Measurements from ENCODE around the gene CKAP5.
"Not testable (repeated sequence)": the region's sequence is repeated elsewhere in the genome, so short reads cannot be mapped to it uniquely, and the experiment has no call there.

Gene CKAP5

DNA sequence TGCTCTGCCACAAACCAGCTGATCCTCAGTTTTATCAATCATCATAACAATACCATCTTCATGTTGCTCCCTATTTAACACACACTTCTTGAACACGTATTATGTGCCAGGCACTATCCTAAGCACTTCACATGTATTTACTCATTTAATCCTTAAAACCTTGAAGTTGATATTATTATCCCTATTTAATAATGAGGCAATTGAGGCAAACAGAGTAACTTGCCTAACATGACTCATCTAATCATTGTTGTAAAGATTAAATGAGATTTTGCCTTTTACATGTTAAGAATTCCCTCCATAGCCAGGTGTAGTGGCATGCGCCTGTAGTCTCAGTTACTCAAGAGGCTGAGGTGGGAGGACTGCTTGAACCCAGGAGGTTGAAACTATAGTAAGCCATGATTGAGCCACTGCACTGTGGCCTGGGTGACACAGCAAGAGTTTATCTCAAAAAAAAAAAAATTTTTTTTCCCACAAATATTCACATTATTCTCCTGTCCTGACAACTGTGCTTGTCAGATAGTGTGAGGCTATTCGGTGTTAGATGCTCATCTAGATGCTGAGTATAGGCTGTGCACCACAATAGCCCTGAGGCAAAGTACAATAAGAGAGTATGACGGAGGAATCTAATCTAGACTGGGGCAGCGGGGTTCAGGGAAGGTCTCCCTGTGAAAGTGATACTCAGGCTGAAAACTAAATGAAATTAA is 13.4 kb downstream of the CKAP5 start:
- Histone ChIP-seq H3K4me1 (ENCODE audit: control insufficient read depth, insufficient read depth, low read length) (no peaks in the 10 kb centered on the region), H3K27ac (ENCODE audit: low read length) (no peak overlapping the region), H3K4me3 (ENCODE audit: low read length in 2 of 2) (no peak overlapping the region), H3K27me3 (ENCODE audit: control insufficient read depth in 1 of 2, insufficient read depth in 2 of 2, low read length in 2 of 2) (no peaks in the 10 kb centered on the region), H3K9ac (ENCODE audit: low read length in 2 of 2) (no peak overlapping the region), H3K9me3 (ENCODE audit: control insufficient read depth in 2 of 2, low read length in 2 of 2) (no peaks in the 10 kb centered on the region), H3K36me3 (ENCODE audit: control insufficient read depth in 2 of 2, insufficient read depth in 2 of 2, low read length in 2 of 2) (no peaks in the 10 kb centered on the region)

DNA sequence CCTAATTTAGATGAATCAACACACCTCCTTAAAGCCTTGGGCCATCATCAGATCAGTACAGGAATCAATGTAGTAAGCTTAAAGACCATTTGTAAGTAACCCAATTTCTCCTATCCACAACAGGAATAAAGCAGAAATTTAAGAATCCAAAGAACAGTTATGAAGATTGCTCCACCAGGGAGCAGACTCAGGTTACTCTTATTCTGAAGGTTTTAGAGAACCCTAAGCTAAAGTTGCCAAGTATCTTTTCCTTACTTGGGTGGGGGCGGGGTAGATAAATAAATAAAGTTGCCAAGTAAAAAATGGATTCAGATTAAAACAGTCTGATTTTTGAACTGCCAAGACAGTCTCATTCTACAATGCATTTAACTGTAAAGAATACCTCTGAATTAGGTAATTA is 18.1 kb downstream of the CKAP5 start:
- H3K27me3 ChIP-seq (ENCODE audit: control insufficient read depth in 1 of 2, insufficient read depth in 2 of 2, low read length in 2 of 2) = no peaks in the 10 kb centered on the region
- no peak overlapping the region for H3K4me3 ChIP-seq (ENCODE audit: low read length in 2 of 2)
- H3K4me1 ChIP-seq (ENCODE audit: control insufficient read depth, insufficient read depth, low read length) = peaks cover 17% of the 10 kb centered on the region
- H3K9me3 ChIP-seq (ENCODE audit: control insufficient read depth in 2 of 2, low read length in 2 of 2) = no peaks in the 10 kb centered on the region
- H3K36me3 ChIP-seq (ENCODE audit: control insufficient read depth in 2 of 2, insufficient read depth in 2 of 2, low read length in 2 of 2) = no peaks in the 10 kb centered on the region
- no peak overlapping the region for H3K9ac ChIP-seq (ENCODE audit: low read length in 2 of 2)
- H3K27ac ChIP-seq (ENCODE audit: low read length) = no peak overlapping the region

DNA sequence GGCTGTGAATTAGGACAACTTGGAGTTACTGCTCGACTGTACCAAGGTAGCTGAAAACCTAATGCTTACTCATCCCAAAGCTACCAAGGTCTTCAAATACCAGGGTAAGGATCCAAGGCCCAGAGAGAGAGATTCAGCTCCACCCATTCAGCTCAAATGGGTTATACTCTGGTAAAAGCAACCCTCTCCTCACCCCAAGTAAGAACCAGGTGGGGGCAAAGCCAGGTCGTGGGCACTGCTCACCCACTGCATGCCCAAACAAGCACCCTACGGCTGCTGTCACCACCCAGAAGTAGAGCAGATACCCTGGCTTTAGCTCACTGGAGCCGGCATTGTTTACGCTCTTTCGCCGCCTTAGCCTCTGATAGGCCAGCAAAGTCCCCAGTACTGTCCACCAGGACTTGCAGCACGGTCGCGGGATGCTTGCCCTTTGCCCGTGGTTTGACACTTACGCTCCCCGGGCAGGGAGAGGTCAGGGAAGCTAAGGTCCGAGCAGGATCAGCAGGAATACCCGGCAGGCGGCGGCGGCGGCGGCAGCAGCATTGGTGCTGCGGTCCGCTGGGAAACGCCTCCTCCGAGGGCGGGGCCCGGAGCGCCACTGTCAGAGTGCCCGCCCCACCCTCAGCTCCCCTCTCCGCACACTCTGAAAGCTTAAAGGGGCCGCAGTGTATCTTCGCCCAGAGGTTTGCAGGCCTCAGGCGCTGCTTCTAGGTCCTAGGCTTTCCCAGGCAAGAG is 19.6 kb downstream of the CKAP5 start:
- H3K4me1 ChIP-seq (ENCODE audit: control insufficient read depth, insufficient read depth, low read length) = peaks cover 17% of the 10 kb centered on the region
- peak overlapping the region; percentile 75 to 76 for H3K9ac ChIP-seq (ENCODE audit: low read length in 2 of 2)
- H3K4me3 ChIP-seq (ENCODE audit: low read length in 2 of 2) = peak overlapping the region; percentile 94 to 96
- no peaks in the 10 kb centered on the region for H3K9me3 ChIP-seq (ENCODE audit: control insufficient read depth in 2 of 2, low read length in 2 of 2)
- no peaks in the 10 kb centered on the region for H3K27me3 ChIP-seq (ENCODE audit: control insufficient read depth in 1 of 2, insufficient read depth in 2 of 2, low read length in 2 of 2)
- peak overlapping the region; percentile 79 for H3K27ac ChIP-seq (ENCODE audit: low read length)
- no peaks in the 10 kb centered on the region for H3K36me3 ChIP-seq (ENCODE audit: control insufficient read depth in 2 of 2, insufficient read depth in 2 of 2, low read length in 2 of 2)

DNA sequence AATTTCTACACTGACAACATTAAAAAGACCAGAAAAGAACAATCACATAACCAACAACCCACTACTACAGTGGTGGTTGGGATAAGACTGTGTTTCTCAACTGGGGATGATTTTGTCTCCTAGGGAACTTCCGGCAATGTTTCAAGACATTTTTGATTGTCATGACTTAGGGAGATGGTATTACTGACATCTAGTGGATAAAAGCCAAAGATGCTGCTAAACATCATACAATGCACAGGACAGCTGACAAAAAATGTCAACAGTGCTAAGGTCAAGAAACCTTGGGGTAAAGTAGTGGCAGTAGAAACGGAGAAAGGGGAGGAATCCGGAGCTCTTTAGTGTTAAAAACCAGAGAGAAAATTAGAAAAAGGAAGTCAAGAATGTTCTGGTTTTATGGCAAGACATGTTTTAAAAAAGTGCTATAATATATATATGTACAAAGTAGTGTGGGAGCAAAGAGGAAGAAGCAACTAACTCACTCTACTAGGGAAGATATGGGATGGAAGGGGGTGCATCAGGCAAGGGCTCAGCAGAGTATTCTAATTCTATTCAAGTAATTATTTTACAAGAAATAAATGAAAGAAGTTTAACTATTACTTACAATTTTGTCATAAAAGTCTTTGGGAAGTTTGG is 37.2 kb downstream of the CKAP5 start:
- Histone ChIP-seq H3K27me3 (ENCODE audit: control insufficient read depth in 1 of 2, insufficient read depth in 2 of 2, low read length in 2 of 2) (no peaks in the 10 kb centered on the region), H3K4me3 (ENCODE audit: low read length in 2 of 2) (no peak overlapping the region), H3K27ac (ENCODE audit: low read length) (no peak overlapping the region), H3K4me1 (ENCODE audit: control insufficient read depth, insufficient read depth, low read length) (no peaks in the 10 kb centered on the region), H3K9ac (ENCODE audit: low read length in 2 of 2) (no peak overlapping the region), H3K9me3 (ENCODE audit: control insufficient read depth in 2 of 2, low read length in 2 of 2) (no peaks in the 10 kb centered on the region), H3K36me3 (ENCODE audit: control insufficient read depth in 2 of 2, insufficient read depth in 2 of 2, low read length in 2 of 2) (peaks cover 23% of the 10 kb centered on the region in 2 donors)

DNA sequence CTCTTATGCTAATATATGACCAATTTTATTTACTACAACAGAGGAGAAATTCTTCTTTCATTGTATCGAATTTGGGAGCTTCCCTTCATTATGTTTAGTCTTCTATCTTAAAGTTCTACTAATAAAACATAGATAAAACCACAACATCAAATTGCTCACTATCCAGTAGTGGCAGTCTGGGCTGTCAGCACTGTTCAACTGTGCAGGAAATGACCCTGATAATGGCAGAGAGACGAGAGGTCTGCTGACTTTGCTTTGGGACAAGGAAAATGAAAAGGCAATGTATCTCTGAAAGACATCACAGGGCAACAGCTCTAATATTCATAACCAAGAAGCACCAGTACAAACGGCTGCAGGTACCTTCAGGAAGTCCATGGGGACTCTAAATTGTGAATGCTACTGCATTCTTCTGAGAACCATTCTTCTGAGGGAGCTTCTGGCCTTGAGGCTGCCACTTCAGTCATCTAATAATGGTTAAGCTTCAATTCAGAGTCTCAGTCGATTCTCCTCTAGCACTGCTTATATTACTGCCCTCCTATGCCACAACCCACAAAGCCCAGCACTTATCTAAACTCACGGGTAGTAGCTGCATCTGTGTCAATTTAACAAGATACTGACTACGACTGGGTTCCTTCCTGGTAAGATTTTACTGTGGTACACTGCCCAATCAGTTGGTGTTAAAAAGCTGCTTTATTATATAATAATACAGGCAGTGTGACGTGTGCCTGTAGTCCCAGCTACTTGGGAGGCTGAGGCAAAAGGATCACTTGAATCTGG is 44.2 kb downstream of the CKAP5 start:
- no peaks in the 10 kb centered on the region for H3K27me3 ChIP-seq (ENCODE audit: control insufficient read depth in 1 of 2, insufficient read depth in 2 of 2, low read length in 2 of 2)
- no peaks in the 10 kb centered on the region for H3K9me3 ChIP-seq (ENCODE audit: control insufficient read depth in 2 of 2, low read length in 2 of 2)
- no peak overlapping the region for H3K4me3 ChIP-seq (ENCODE audit: low read length in 2 of 2)
- H3K27ac ChIP-seq (ENCODE audit: low read length) = no peak overlapping the region
- H3K9ac ChIP-seq (ENCODE audit: low read length in 2 of 2) = no peak overlapping the region
- H3K36me3 ChIP-seq (ENCODE audit: control insufficient read depth in 2 of 2, insufficient read depth in 2 of 2, low read length in 2 of 2) = peaks cover 18 to 23% of the 10 kb centered on the region in 2 donors
- no peaks in the 10 kb centered on the region for H3K4me1 ChIP-seq (ENCODE audit: control insufficient read depth, insufficient read depth, low read length)

DNA sequence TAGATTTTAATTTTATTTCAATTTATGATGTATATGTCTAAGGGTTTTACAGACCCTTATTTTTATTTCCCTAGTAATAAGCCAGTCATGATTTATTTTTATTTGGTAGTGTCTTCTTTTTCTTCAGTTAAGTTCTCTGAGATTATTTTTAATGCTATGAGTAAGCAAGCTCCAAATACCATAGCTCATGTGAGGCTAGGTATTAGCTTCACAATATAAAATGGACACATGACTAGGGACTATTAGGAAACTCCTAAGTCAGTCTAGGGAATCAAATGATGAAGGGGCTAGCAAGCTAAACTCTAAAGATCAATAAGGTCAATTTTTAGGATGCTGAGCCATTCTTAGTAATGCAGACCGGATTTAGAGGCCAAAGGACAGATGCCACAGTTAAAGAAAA is 45.9 kb downstream of the CKAP5 start:
- no peak overlapping the region for H3K27ac ChIP-seq (ENCODE audit: low read length)
- H3K4me3 ChIP-seq (ENCODE audit: low read length in 2 of 2) = no peak overlapping the region
- H3K9me3 ChIP-seq (ENCODE audit: control insufficient read depth in 2 of 2, low read length in 2 of 2) = no peaks in the 10 kb centered on the region
- no peaks in the 10 kb centered on the region for H3K4me1 ChIP-seq (ENCODE audit: control insufficient read depth, insufficient read depth, low read length)
- no peaks in the 10 kb centered on the region for H3K27me3 ChIP-seq (ENCODE audit: control insufficient read depth in 1 of 2, insufficient read depth in 2 of 2, low read length in 2 of 2)
- H3K36me3 ChIP-seq (ENCODE audit: control insufficient read depth in 2 of 2, insufficient read depth in 2 of 2, low read length in 2 of 2) = peaks cover 19 to 26% of the 10 kb centered on the region in 2 donors
- no peak overlapping the region for H3K9ac ChIP-seq (ENCODE audit: low read length in 2 of 2)

DNA sequence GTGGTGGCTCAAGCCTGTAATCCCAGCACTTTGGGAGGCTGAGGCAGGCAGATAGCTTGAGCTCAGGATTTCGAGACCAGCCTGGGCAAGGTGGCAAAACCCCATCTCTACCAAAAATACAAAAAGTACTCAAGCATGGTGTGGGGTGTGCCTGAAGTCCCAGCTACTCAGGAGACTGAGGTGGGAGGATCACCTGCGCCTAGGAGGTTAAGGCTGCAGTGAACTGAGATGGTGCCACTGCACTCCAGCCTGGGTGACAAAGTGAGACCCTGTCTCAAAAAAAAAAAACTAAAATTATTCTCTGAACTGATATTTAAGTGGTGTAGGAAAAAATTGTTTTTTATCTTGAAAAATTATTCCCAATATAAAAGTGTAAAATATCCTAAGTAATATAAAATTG is 46.4 kb downstream of the CKAP5 start:
- H3K4me1 ChIP-seq (ENCODE audit: control insufficient read depth, insufficient read depth, low read length); H3K27ac ChIP-seq (ENCODE audit: low read length); H3K9ac ChIP-seq (ENCODE audit: low read length in 2 of 2); H3K27me3 ChIP-seq (ENCODE audit: control insufficient read depth in 1 of 2, insufficient read depth in 2 of 2, low read length in 2 of 2); H3K9me3 ChIP-seq (ENCODE audit: control insufficient read depth in 2 of 2, low read length in 2 of 2); H3K4me3 ChIP-seq (ENCODE audit: low read length in 2 of 2): not testable (repeated sequence)
- H3K36me3 ChIP-seq (ENCODE audit: control insufficient read depth in 2 of 2, insufficient read depth in 2 of 2, low read length in 2 of 2) = peaks cover 22 to 26% of the 10 kb centered on the region in 2 donors

DNA sequence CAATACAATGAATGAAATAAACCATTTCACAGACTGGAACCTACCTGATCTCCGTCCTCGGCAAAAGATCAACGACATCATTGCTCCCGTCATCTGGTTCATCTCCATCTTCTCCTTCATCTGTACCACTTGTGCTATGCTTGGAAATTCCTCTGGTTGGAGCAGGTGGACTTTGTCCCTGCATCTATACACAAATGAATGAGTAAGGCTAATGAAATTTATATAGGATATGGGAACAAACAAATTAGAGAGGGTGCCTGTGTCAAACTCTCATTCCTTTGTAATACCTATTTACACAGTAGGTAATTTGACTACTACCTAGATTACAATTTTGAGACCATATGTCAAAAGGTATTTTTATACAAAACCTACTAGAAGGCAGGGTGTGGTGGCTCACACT is 67.7 kb downstream of the CKAP5 start:
- Histone ChIP-seq H3K9me3 (ENCODE audit: control insufficient read depth in 2 of 2, low read length in 2 of 2) (no peaks in the 10 kb centered on the region), H3K36me3 (ENCODE audit: control insufficient read depth in 2 of 2, insufficient read depth in 2 of 2, low read length in 2 of 2) (peaks cover 26 to 29% of the 10 kb centered on the region in 2 donors), H3K27ac (ENCODE audit: low read length) (no peak overlapping the region), H3K27me3 (ENCODE audit: control insufficient read depth in 1 of 2, insufficient read depth in 2 of 2, low read length in 2 of 2) (no peaks in the 10 kb centered on the region), H3K9ac (ENCODE audit: low read length in 2 of 2) (no peak overlapping the region), H3K4me1 (ENCODE audit: control insufficient read depth, insufficient read depth, low read length) (no peaks in the 10 kb centered on the region), H3K4me3 (ENCODE audit: low read length in 2 of 2) (no peak overlapping the region)

DNA sequence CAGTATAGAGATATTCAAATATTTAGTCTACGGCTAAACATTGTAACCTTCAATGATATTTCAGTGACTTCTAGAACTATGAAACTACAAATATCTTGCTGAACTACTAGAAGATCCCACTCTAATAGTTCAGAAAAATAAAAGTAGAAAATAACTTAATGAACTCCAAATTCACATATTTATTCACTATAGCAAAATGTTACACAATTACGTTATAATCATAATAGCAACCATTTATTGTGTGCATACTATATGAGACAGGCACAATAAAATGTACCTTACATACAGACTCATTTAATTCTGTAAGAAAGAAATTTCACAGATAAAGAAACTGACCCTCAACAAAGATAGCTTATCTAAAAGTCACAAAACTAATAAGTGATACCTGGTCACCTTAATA is 69.2 kb downstream of the CKAP5 start:
- Histone ChIP-seq H3K4me1 (ENCODE audit: control insufficient read depth, insufficient read depth, low read length) (no peaks in the 10 kb centered on the region), H3K9me3 (ENCODE audit: control insufficient read depth in 2 of 2, low read length in 2 of 2) (no peaks in the 10 kb centered on the region), H3K4me3 (ENCODE audit: low read length in 2 of 2) (no peak overlapping the region), H3K27me3 (ENCODE audit: control insufficient read depth in 1 of 2, insufficient read depth in 2 of 2, low read length in 2 of 2) (no peaks in the 10 kb centered on the region), H3K36me3 (ENCODE audit: control insufficient read depth in 2 of 2, insufficient read depth in 2 of 2, low read length in 2 of 2) (peaks cover 26 to 33% of the 10 kb centered on the region in 2 donors), H3K9ac (ENCODE audit: low read length in 2 of 2) (no peak overlapping the region), H3K27ac (ENCODE audit: low read length) (no peak overlapping the region)

DNA sequence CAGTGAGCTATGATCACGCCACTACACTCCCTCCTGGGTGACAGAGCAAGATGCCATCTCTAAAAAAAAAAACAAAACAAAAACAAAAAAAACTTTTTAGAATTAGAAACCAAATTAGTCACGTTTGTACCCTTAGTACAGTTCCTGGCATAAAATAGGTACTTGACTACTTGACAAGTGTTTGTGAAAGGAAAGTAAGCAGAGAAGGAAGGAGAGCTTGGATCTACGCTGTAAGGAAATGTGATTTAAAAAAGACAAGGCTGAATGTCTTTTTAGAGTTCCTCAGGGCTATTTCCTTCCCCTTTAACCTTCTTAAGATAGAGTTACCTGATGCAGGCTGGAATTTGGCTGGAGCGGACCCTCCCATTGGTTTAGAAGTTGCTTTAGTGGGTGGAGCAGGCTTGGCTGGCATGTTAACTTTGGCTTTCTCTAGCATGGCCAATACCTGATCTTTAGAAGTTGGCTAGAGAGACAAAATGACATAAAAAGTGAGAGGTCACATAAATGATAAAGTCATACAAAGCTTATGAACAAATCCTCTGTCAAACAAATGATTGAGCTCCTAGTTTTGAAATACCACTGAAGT is 76.4 kb downstream of the CKAP5 start:
- Histone ChIP-seq H3K36me3 (ENCODE audit: control insufficient read depth in 2 of 2, insufficient read depth in 2 of 2, low read length in 2 of 2) (peaks cover 21 to 31% of the 10 kb centered on the region in 2 donors), H3K9me3 (ENCODE audit: control insufficient read depth in 2 of 2, low read length in 2 of 2) (no peaks in the 10 kb centered on the region), H3K4me1 (ENCODE audit: control insufficient read depth, insufficient read depth, low read length) (no peaks in the 10 kb centered on the region), H3K27me3 (ENCODE audit: control insufficient read depth in 1 of 2, insufficient read depth in 2 of 2, low read length in 2 of 2) (no peaks in the 10 kb centered on the region), H3K9ac (ENCODE audit: low read length in 2 of 2) (no peak overlapping the region), H3K4me3 (ENCODE audit: low read length in 2 of 2) (no peak overlapping the region), H3K27ac (ENCODE audit: low read length) (no peak overlapping the region)
